ENCODE measurements around the gene VWC2L. TPM values are rescaled to one million over a fixed set of nuclear protein-coding genes. Genes with fewer than 3 reads are reported as not detected.

The VWC2L gene
- total RNA-seq, 4 donors from 2014 or later = not detected

- no peak for DNase-seq
- WGBS, 2 donors = 32 to 57% methylated on average over 3 of the region's 3 CpGs
These were observed 176.6 kb downstream of the VWC2L start for GRCh38 chr2:214587442-214587841.

GRCh38 chr2:214591366-214591765, 180.5 kb downstream of the VWC2L start:
- no peak for DNase-seq
- Histone ChIP-seq H3K36me3 (no peaks in the 10 kb centered on the region), H3K4me1 (no peaks in the 10 kb centered on the region), H3K27me3 (no peaks in the 10 kb centered on the region), H3K27ac (no peak overlapping the region), H3K4me3 (no peak overlapping the region), H3K9me3 (no peaks in the 10 kb centered on the region)
- intact Hi-C loops (cut with DNase I) = no loop called here
- TF ChIP-seq POLR2A (IDR thresholded peaks at IDR 0.05) (no peak), CTCF (IDR thresholded peaks at IDR 0.05) (no peak)
- WGBS, 2 donors = 64 to 67% methylated on average over 1 of the region's 1 CpG

More at GRCh38 chr2:214587442-214587841, 176.6 kb downstream of the VWC2L start:
- H3K4me3 ChIP-seq = no peak overlapping the region
- no peak overlapping the region for H3K27ac ChIP-seq
- H3K27me3 ChIP-seq = no peaks in the 10 kb centered on the region
- intact Hi-C loops (cut with DNase I) = no loop called here
- no peaks in the 10 kb centered on the region for H3K36me3 ChIP-seq
- no peaks in the 10 kb centered on the region for H3K9me3 ChIP-seq
- no peaks in the 10 kb centered on the region for H3K4me1 ChIP-seq
- no peak for TF ChIP-seq CTCF (IDR thresholded peaks at IDR 0.05)
- no peak for TF ChIP-seq POLR2A (IDR thresholded peaks at IDR 0.05)

GRCh38 chr2:214592011-214592410, 181.2 kb downstream of the VWC2L start:
- TF ChIP-seq CTCF (IDR thresholded peaks at IDR 0.05) (no peak), POLR2A (IDR thresholded peaks at IDR 0.05) (no peak)
- intact Hi-C loops (cut with DNase I) = no loop called here
- H3K4me1 ChIP-seq = no peaks in the 10 kb centered on the region
- no peaks in the 10 kb centered on the region for H3K36me3 ChIP-seq
- WGBS, 2 donors = 59 to 72% methylated on average over 4 of the region's 4 CpGs
- H3K9me3 ChIP-seq = no peaks in the 10 kb centered on the region
- DNase-seq = no peak
- H3K4me3 ChIP-seq = no peak overlapping the region
- no peaks in the 10 kb centered on the region for H3K27me3 ChIP-seq
- no peak overlapping the region for H3K27ac ChIP-seq

- Histone ChIP-seq H3K4me1 (no peaks in the 10 kb centered on the region), H3K9me3 (no peaks in the 10 kb centered on the region), H3K27me3 (no peaks in the 10 kb centered on the region), H3K27ac (no peak overlapping the region), H3K36me3 (no peaks in the 10 kb centered on the region), H3K4me3 (no peak overlapping the region)
- WGBS, 2 donors = 67% methylated on average over 1 of the region's 1 CpG
- no peak for TF ChIP-seq CTCF (IDR thresholded peaks at IDR 0.05)
- no peak for TF ChIP-seq POLR2A (IDR thresholded peaks at IDR 0.05)
- DNase-seq = no peak
- intact Hi-C loops (cut with DNase I) = no loop called here
These were observed 182.9 kb downstream of the VWC2L start for GRCh38 chr2:214593727-214594126.

- 81 to 84% methylated on average over 2 of the region's 2 CpGs for WGBS, 2 donors
- Histone ChIP-seq H3K9me3 (no peaks in the 10 kb centered on the region), H3K27me3 (no peaks in the 10 kb centered on the region), H3K27ac (no peak overlapping the region), H3K4me1 (no peaks in the 10 kb centered on the region), H3K36me3 (no peaks in the 10 kb centered on the region), H3K4me3 (no peak overlapping the region)
- intact Hi-C loops (cut with DNase I) = no loop called here
- no peak for DNase-seq
- no peak for TF ChIP-seq CTCF (IDR thresholded peaks at IDR 0.05)
- no peak for TF ChIP-seq POLR2A (IDR thresholded peaks at IDR 0.05)
These were observed 191.2 kb downstream of the VWC2L start for GRCh38 chr2:214601852-214602633.

All from esophagus squamous epithelium (tissue), 5 donors.